Bronchial smooth muscle cell (primary cell): ENCODE results near the gene MT1M. TPM values are rescaled to one million over a fixed set of nuclear protein-coding genes. Genes with fewer than 3 reads are reported as not detected.

Experiments
- total RNA-seq: library from RNA; depleted of rRNA; stranded (reverse); fragments of >200 nt; gene quantifications from 2 replicates; pipeline ENCODE4 v1.2.1, GENCODE V29; 2014

The MT1M gene
- total RNA-seq, result 2.8 and 3.9 TPM in 2 replicates

GRCh38 chr16:56632156-56632847 lies at the start of gene MT1M:
TSS of gene MT1M (plus strand) at chr16:56632659. CDS start at chr16:56632732, 73 bp downstream.

DNA sequence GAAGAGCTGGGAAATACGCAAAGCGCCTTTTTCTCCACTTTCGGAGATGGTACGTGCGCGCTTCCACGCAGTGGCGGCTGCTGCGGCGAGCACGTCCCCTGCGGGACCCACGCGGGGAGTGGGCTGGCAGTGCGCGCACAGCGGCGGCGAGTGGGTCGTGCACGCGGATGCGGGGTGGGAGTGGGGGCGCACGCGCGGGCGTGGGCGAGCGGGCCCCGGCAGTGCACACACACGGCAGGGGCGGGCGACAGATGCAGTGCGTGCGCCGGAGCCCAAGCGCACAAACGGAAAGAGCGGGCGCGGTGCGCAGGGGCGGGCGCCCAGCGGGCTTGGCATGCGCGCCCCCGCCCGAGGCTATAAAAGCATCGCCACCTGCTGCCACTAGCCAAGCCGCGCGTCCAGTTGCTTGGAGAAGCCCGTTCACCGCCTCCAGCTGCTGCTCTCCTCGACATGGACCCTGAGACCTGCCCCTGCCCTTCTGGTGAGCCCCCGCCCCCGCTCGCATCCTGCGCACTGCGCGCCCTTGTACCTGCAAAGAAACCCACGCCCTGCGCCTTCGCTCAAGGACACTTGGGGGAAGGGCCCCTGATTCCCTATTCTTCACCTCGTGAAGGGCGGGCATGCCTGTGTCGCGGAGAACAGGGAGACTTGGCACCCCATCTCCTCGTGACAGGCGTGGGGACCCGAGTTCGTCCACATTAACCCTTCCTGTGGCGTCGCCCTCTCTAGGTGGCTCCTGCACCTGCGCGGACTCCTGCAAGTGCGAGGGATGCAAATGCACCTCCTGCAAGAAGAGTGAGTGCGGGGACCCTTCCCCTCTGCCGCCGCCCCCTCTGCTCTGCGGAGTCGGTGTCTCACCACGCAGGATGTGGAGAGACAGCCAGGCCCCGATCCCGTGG lies 43.1 kb upstream of the MT1M start, which contains the start of gene MT3:
TSS of gene MT3 (plus strand) at position 388 of the 899 bp plus-strand sequence. CDS start at position 451, 63 bp downstream.

GRCh38 chr16:56608043-56608875 lies 24.2 kb upstream of the MT1M start, which contains the start of gene MT2A:
TSS of gene MT2A (plus strand) at chr16:56608584. CDS start at chr16:56608656, 72 bp downstream.

GRCh38 chr16:56625140-56625942 lies 7.1 kb upstream of the MT1M start, which contains the start of gene MT1E:
TSS of gene MT1E (plus strand) at chr16:56625781. CDS start at chr16:56625852, 71 bp downstream.

GRCh38 chr16:56637814-56638750 lies 5.6 kb downstream of the MT1M start, which contains the start of gene MT1A:
TSS of gene MT1A (plus strand) at chr16:56638666. CDS start at chr16:56638739, 73 bp downstream.

GRCh38 chr16:56651586-56651985 lies 19.1 kb downstream of the MT1M start, which contains the start of gene MT1B:
TSS of gene MT1B (plus strand) at chr16:56651886. CDS start at chr16:56651954, 68 bp downstream.

GRCh38 chr16:56657555-56658326 lies 25.3 kb downstream of the MT1M start, which contains the start of gene MT1F:
TSS of gene MT1F (plus strand) at chr16:56657959. CDS start at chr16:56658059, 100 bp downstream.

DNA sequence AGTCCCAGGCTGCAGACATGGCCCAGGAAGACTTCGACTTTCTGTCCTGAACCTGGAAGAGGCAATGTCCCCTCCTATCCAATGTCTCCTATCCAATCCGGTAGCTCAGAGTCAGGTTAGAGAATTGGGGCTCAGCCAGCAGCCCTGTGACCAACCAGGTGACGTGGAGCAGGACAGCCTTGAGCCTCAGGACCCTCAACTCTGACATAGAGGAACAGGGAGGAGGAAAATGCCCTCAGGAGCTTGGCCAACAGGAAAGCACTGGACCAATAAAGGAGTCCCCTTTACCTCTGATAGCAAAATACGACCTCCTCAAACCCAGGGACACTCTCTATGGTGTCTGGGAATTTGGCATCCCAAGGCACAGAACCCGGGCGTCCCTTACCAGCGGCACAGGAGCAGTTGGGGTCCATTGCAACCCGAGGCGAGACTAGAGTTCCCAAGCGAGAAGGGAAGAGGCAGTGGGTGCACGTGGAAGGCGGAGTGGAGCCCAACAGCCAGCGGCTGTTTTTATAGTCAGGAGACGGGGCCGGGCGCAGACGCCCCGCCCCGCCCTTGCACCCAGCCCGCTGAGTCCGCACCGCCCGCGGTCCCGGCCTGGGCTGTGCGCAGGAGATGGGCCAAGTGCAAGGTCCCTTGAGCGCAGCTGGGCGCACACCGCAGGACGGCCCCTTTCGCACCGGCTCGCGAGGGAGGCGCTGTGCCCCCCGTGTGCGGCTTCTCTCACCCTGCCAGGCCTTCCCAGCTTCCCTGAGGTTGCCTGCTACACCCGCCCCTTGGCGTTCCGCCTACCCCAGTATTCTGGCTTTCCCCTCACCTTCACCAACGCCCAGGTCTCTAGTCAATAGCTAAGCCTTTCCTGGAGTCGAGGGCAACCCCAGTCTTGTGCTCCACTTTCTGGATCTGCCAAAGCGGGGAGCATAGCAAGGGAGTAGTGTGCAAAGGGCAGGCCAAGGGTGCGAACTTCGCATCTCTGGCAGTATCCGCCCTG lies 35.4 kb downstream of the MT1M start, which contains the start of gene MT1G:
TSS of gene MT1G (minus strand) at position 485 of the 991 bp plus-strand sequence. CDS start at position 413, 72 bp downstream.

DNA sequence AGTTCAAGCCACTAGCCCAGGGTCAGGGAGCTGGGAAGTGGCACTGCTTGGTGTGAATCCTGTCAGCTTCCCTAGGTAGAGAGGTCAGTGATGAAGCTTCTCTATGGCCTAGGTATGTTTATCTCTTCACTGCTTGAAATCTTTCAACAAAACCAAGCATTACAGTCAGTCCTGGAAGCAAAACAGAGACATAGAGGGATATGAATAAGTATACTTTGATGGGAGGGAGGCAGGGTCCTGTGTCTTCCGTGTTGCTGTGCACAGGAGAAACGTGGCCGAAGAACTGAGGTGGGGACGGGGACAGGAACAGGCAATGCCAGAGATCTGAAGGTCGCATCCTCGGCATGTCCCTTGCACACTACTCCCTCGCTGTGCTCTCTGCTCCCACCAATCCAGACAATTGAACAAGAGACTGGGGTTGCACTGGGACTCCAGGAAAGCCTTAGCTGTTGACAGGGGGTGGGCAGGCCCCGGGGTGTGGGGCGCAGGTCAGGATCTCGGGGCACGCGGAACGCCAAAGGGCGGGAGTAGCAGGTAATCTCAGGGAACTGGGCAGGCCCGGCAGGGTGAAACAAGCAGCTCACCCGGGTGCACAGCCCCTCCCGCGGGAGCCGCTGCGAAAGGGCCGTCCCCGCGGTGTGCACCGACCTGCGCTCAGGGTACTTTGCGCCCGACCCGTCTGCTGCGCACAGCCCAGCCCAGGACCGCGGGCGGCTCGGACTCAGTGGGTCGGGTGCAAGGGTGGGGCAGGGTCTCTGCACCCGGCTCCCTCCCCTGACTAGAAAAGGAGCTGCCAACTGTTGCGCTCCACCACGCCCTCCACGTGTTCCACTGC lies 36.8 kb downstream of the MT1M start, which contains the start of gene MT1H:
TSS of gene MT1H (plus strand) at position 810 of the 835 bp plus-strand sequence. CDS start 71 bp downstream, outside the sequence.

DNA sequence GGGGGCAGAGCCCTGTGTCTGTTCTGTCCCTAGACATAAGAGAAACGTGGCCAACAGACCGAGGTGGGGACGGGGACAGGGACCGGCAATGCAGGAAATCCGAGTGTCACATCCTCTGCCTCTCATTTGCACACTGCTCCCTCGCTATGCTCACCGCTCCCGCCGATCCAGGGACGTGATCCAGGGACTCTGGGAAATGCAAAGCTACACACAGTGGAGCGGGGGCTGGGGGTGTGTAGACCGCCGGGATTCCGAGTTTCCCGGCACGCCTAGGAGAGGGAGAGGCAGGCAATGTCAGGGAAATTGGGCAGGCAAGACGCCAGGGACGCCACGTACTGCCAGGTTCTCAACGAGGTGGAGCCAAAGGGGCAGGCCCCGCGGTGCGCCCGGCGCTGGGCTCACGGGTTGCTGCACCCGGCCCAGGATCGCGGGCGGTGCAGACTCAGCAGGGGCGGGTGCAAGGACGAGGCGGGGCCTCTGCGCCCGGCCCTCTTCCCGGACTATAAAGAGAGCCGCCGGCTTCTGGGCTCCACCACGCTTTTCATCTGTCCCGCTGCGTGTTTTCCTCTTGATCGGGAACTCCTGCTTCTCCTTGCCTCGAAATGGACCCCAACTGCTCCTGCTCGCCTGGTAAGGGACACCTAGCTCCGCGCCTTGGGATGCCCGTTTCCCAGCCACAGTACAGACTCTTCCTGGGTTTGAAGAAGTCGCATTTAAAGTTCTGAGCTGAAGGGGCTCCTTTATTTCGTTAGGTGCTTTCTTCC lies 49.7 kb downstream of the MT1M start, which contains the start of gene MT1X:
TSS of gene MT1X (plus strand) at position 532 of the 764 bp plus-strand sequence. CDS start at position 603, 71 bp downstream.

Other genes with a start within 250 kb of the MT1M start
- gene AMFR, start 207.1 kb upstream of the MT1M start, total RNA-seq, result 246 and 344 TPM in 2 replicates
- 45.9 and 57.4 TPM in 2 replicates for gene NUDT21, start 181.3 kb upstream of the MT1M start, total RNA-seq
- gene OGFOD1, start 181.1 kb upstream of the MT1M start, total RNA-seq, result 51.5 and 56.7 TPM in 2 replicates
- gene BBS2, start 112.6 kb upstream of the MT1M start, total RNA-seq, result 80.1 and 110 TPM in 2 replicates
- not detected in 2 replicates for gene MT4, start 67.6 kb upstream of the MT1M start, total RNA-seq
- gene MT3, start 43.1 kb upstream of the MT1M start, total RNA-seq, result not detected in 2 replicates
- gene MT2A, start 24.1 kb upstream of the MT1M start, total RNA-seq, result 36.7 and 117 TPM in 2 replicates
- gene MT1E, start 6.9 kb upstream of the MT1M start, total RNA-seq, result 129 and 231 TPM in 2 replicates
- gene MT1A, start 6.0 kb downstream of the MT1M start, total RNA-seq, result 1.4 TPM in 1 of 2 replicates, not detected in the other
- gene MT1B, start 19.2 kb downstream of the MT1M start, total RNA-seq, result not detected in 2 replicates
- not detected in 2 replicates for gene MT1F, start 25.3 kb downstream of the MT1M start, total RNA-seq
- not detected in 2 replicates for gene MT1G, start 35.4 kb downstream of the MT1M start, total RNA-seq
- not detected in 2 replicates for gene MT1H, start 37.2 kb downstream of the MT1M start, total RNA-seq
- gene MT1X, start 49.8 kb downstream of the MT1M start, total RNA-seq, result 24.3 and 45.7 TPM in 2 replicates
- 38.7 and 40.7 TPM in 2 replicates for gene NUP93, start 97.5 kb downstream of the MT1M start, total RNA-seq
- gene SLC12A3, start 232.5 kb downstream of the MT1M start, total RNA-seq, result under 0.01 TPM in 1 of 2 replicates, not detected in the other